Measurements from ENCODE around the gene TCFL5.

DNA sequence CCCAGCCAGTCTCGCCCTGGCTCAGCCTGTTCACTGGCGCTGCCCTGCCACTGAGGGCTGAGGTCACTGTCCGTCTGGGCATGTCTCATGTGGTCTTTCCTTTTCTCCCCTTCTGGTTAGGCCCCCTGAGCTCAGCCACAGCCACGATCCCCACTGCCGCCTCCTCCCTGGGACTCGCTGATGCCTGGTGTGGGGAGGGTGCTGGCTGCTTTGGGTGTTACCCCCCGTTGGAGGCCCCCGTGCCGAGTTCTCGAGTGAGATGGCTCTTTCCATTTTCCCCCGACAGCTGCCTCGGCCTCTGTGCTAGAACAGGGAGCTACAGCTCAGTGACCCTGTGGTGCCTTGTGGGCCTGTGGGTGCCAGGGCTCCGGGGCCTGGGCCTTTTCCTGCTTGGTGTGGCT lies 14.9 kb upstream of the TCFL5 start:
- TF ChIP-seq, protein P1, sequence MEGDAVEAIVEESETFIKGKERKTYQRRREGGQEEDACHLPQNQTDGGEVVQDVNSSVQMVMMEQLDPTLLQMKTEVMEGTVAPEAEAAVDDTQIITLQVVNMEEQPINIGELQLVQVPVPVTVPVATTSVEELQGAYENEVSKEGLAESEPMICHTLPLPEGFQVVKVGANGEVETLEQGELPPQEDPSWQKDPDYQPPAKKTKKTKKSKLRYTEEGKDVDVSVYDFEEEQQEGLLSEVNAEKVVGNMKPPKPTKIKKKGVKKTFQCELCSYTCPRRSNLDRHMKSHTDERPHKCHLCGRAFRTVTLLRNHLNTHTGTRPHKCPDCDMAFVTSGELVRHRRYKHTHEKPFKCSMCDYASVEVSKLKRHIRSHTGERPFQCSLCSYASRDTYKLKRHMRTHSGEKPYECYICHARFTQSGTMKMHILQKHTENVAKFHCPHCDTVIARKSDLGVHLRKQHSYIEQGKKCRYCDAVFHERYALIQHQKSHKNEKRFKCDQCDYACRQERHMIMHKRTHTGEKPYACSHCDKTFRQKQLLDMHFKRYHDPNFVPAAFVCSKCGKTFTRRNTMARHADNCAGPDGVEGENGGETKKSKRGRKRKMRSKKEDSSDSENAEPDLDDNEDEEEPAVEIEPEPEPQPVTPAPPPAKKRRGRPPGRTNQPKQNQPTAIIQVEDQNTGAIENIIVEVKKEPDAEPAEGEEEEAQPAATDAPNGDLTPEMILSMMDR (IDR thresholded peaks at IDR 0.05): no peak
- no peak for TF ChIP-seq POLR2A (IDR thresholded peaks at IDR 0.05)
